ENCODE measurements around the gene TIGD1.
A peak's percentile ranks its signal among the peaks of the same experiment; 100 is the strongest.

Gene TIGD1

DNA sequence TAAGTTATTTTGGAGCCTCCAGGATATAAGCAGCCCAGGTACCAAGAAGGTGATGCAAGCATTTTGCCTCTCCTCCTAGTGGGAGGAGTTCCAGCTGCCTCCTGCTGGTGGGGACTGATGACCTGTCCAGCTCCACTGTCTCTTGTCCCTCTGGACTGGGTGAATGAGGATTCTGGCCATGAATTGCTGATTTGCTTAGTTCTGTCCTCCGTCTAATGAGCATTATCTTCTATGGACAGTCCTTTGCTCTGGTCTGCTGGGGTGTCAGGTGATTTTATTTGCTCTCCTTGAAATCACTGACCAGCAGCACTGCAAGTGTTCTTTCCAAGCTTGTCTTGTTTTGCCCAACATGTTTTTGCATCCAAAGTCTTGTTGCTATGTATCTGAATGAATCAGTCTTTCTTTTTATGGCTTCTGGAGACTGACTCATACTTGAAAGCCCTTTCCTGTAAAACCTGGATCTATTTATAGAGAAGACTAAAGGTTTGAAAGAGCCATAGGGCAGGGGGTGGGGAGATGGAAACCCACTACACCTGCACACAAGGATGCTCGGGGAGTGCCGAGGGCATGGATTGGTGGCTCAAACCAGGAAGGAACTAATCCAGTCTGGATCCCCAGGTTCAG lies 42.5 kb upstream of the TIGD1 start:
- Histone ChIP-seq H3K36me3 (ENCODE audit: low read depth) (no peaks in the 10 kb centered on the region), H3K4me1 (ENCODE audit: insufficient read depth, poor library complexity, severe bottlenecking) (peaks cover 31% of the 10 kb centered on the region), H3K9me3 (ENCODE audit: severe bottlenecking) (no peaks in the 10 kb centered on the region), H3K4me3 (ENCODE audit: severe bottlenecking) (no peak overlapping the region), H3K27ac (ENCODE audit: poor library complexity, severe bottlenecking) (peak overlapping the region; percentile 47), H3K27me3 (ENCODE audit: insufficient read depth, poor library complexity, severe bottlenecking) (no peaks in the 10 kb centered on the region)
- ATAC-seq (ENCODE audit: low read depth) (peak; percentile 76), DNase-seq (ENCODE audit: low spot score) (no peak)
- TF ChIP-seq, protein P1, sequence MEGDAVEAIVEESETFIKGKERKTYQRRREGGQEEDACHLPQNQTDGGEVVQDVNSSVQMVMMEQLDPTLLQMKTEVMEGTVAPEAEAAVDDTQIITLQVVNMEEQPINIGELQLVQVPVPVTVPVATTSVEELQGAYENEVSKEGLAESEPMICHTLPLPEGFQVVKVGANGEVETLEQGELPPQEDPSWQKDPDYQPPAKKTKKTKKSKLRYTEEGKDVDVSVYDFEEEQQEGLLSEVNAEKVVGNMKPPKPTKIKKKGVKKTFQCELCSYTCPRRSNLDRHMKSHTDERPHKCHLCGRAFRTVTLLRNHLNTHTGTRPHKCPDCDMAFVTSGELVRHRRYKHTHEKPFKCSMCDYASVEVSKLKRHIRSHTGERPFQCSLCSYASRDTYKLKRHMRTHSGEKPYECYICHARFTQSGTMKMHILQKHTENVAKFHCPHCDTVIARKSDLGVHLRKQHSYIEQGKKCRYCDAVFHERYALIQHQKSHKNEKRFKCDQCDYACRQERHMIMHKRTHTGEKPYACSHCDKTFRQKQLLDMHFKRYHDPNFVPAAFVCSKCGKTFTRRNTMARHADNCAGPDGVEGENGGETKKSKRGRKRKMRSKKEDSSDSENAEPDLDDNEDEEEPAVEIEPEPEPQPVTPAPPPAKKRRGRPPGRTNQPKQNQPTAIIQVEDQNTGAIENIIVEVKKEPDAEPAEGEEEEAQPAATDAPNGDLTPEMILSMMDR (IDR thresholded peaks at IDR 0.05; ENCODE audit: poor library complexity, severe bottlenecking): peak; percentile 33

DNA sequence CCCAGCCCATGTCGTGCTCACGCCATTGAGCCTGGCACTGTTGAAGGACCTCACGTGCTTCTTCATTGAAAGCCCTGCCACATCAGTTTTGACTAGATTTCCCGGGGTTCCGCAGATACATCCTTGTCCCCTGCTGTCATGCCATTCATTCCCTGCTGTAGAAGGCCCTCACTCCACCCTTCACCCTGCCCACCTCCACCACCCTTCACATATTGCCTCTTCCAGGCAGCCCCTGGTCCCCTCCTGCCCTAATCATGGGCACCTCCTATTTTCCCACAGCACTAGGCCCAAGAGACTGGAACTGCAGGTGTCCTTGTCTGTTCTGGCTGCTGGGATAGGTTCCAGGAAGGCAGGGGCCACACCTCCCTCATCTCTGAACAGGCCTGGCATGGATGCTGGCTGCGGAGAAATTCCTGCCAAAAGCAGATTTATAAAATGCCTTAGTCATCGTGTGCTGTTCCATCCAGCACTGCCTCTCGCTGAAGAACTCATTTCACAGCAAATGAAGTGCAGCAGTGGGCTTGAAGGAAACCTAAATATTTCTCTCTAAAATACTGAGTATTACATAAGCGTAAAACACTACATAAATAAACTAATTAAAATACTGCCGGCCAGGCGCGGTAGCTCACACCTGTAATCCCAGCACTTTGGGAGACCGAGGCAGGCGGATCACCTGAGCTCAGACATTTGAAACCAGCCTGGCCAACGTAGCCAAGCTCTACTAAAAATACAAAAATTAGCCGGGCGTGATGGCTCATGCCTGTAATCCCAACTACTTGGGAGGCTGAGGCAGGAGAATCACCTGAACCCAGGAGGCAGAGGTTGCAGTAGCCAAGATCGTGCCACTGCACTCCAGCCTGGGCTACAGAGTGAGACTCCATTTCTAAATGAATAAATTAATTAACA lies 38.6 kb upstream of the TIGD1 start:
- Histone ChIP-seq H3K4me3 (ENCODE audit: severe bottlenecking) (no peak overlapping the region), H3K36me3 (ENCODE audit: low read depth) (no peaks in the 10 kb centered on the region), H3K9me3 (ENCODE audit: severe bottlenecking) (no peaks in the 10 kb centered on the region), H3K4me1 (ENCODE audit: insufficient read depth, poor library complexity, severe bottlenecking) (peaks cover 31% of the 10 kb centered on the region), H3K27ac (ENCODE audit: poor library complexity, severe bottlenecking) (peak overlapping the region; percentile 54), H3K27me3 (ENCODE audit: insufficient read depth, poor library complexity, severe bottlenecking) (no peaks in the 10 kb centered on the region)
- DNase-seq (ENCODE audit: low spot score) (no peak), ATAC-seq (ENCODE audit: low read depth) (peak; percentile 81)
- TF ChIP-seq, protein P1 (IDR thresholded peaks at IDR 0.05; ENCODE audit: poor library complexity, severe bottlenecking): no peak

DNA sequence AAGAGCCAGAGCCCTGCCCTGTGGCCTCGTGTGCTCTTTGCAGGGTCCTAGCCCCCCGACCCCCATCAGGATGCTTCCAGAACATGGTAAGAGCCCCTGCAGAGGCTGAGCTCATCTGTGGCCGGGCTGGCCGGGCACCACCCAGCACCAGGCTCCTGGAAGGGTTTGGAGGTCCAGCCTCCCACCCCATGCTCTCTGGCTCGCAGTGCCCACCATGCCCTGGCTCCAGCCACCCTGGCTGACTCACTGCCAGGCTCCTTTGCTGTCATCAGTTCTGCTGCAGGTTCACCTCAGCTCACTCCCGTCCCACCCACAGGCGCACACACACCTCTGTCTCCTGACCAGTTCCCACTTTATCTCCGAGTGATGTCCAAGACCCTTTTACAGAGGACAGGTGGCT lies 37.7 kb upstream of the TIGD1 start:
- H3K9me3 ChIP-seq (ENCODE audit: severe bottlenecking): no peaks in the 10 kb centered on the region
- no peaks in the 10 kb centered on the region for H3K27me3 ChIP-seq (ENCODE audit: insufficient read depth, poor library complexity, severe bottlenecking)
- TF ChIP-seq, protein P1 (IDR thresholded peaks at IDR 0.05; ENCODE audit: poor library complexity, severe bottlenecking): no peak
- H3K4me1 ChIP-seq (ENCODE audit: insufficient read depth, poor library complexity, severe bottlenecking): peaks cover 27% of the 10 kb centered on the region
- no peak for DNase-seq (ENCODE audit: low spot score)
- H3K36me3 ChIP-seq (ENCODE audit: low read depth): no peaks in the 10 kb centered on the region
- no peak overlapping the region for H3K4me3 ChIP-seq (ENCODE audit: severe bottlenecking)
- no peak for ATAC-seq (ENCODE audit: low read depth)
- no peak overlapping the region for H3K27ac ChIP-seq (ENCODE audit: poor library complexity, severe bottlenecking)

DNA sequence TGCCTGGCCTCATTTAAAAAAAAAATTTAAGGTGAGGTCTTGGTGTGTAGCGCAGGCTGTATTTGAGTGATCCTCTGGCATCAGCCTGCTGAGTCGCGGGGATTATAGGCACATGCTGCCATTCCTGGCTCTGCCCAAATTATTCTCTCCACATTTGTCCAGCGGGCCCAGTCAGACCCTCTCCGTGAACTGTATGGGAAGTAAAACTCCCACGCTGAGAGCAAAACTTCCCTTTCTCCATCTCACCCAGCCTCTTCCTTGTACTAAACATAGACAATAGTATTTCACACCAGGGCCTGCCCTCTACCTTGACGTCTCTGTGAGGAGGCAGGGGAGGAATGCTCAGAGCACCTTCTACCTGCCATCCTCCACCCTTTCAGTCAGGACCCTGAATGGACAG lies 37.2 kb upstream of the TIGD1 start:
- ATAC-seq (ENCODE audit: low read depth): no peak
- no peak overlapping the region for H3K27ac ChIP-seq (ENCODE audit: poor library complexity, severe bottlenecking)
- no peaks in the 10 kb centered on the region for H3K27me3 ChIP-seq (ENCODE audit: insufficient read depth, poor library complexity, severe bottlenecking)
- H3K4me3 ChIP-seq (ENCODE audit: severe bottlenecking): no peak overlapping the region
- no peaks in the 10 kb centered on the region for H3K36me3 ChIP-seq (ENCODE audit: low read depth)
- H3K4me1 ChIP-seq (ENCODE audit: insufficient read depth, poor library complexity, severe bottlenecking): peaks cover 23% of the 10 kb centered on the region
- no peak for DNase-seq (ENCODE audit: low spot score)
- no peaks in the 10 kb centered on the region for H3K9me3 ChIP-seq (ENCODE audit: severe bottlenecking)
- TF ChIP-seq, protein P1 (IDR thresholded peaks at IDR 0.05; ENCODE audit: poor library complexity, severe bottlenecking): no peak
